GM18858 (cell line): Measurements from ENCODE around the gene MLXIPL.
"Not testable (repeated sequence)": the region's sequence is repeated elsewhere in the genome, so short reads cannot be mapped to it uniquely, and the experiment has no call there.

Experiments
- ATAC-seq: cut with Tn5 transposase; IDR thresholded peaks from one replicate; pipeline ENCODE4 v1.9.1; 2021; ENCODE audit not compliant: unreplicated experiment

Gene MLXIPL

DNA sequence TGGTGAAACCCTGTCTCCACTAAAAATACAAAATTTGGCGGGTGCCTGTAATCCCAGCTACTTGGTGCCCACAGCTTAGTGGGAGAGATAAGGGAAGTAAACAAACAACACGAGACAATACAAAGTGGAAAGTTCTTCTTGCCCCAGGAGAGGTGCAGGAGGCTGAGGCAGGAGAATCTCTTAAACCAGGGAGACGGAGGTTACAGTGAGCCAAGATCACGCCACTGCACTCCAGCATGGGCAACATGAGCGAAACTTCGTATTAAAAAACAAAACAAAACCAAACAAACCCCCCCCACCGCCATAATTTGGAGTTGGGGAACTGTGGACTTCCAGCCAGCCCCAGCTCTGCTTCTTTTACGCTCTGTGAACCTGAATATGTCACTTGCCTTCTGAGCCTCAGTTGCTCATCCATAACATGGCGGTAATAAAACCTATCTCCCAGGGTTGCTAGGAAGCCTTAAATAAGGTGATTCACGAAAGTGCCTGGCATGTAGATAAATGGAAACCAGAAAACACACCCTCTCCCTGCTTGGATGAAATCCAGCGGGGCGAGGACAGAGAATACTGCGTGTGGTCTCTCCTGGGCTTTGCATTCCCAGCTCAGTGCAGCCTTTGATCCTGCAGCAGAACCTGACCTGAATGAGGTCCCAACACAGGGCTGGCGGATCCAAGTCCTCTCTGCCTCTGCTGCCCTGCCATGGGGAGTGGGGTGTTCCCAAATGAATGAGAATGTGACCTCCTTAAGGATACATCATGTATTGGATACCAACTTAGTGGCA is 10.2 kb downstream of the MLXIPL start:
- ATAC-seq, result no peak

DNA sequence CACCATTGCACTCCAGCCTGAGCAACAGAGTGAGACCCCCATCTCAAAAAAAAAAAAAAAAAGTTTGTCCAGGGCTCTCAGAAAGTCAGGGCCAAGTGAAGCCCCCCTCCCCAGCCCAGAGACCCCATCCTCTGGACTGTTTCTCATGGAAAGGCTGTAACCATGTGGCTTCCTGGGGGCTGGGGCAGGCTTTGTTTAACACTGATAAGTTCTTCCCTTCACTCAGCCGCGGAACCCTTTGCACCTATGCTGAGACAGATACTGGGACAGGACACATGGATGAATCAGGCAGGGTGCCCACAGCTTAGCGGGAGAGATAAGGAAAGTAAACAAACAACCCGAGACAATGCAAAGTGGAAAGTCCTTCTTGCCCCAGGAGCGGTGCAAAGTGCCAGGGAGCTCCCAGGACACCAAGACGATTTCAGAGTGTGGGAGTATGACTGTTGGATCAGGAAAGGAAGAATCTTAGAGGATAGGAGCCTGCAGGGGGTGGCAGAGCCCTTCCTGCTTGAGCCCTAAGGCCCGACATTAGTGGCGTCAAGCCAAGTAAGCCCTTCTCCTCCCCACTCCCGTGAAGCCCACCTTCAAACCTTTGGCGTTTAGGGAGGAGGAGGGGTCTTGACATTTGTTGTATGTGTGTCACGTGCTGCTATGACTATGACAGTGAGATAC is 11.6 kb downstream of the MLXIPL start:
- no peak for ATAC-seq

DNA sequence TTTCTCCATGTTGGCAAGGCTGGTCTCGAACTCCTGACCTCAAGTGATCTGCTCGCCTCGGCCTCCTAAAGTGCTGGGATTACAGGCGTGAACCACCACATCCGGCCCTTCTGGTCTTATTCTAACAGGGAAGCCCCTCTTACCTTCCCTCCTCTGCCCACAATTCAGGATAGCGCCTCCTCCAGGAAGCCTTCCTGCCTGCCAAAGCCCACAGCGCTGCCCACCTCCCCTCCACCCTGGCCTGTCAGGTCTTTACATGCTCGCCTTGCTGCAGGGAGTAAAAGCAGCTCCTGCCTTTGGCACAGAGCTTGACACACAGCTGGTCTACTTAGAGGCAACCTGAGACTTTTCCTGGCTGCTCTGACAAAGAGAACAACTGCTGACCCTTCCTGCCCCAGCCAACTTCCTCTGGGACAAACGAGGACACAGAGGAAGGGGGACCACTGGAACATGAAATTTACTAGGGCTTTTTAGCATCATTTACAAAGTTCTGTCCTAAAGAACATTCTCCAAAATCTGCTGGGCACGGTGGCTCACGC is 13.2 kb downstream of the MLXIPL start:
- no peak for ATAC-seq

DNA sequence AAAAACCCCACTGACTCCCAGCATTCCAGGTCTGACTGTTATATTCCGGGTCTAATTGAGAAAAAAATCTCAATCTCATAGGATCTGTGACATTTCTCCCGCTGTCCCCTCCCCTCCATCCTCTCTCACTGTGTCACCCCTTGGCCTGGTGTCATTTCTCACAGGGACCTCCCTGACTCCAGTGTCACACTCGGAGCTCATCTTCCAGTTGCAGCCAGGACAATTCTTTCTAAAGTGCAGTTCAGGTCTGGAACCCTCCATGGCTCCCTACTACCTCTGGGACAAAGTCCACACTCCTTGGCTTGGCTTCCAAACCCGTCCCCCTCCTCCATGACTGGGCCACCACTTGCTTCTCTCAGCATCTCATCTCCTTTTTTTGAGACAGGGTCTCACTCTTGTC is 14.2 kb downstream of the MLXIPL start:
- ATAC-seq, result no peak

DNA sequence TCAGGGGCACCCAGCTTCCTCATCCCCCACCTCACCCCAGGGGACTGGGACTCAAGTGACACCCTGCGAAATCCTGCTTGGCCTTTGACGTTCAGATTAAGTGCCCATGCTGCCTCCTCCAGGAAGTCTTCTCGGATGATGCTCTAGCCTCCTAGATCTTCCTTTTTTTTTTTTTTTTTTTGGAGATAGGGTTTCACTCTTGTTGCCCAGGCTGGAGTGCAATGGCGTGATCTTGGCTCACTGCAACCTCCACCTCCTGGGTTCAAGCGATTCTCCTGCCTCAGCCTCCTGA is 16.7 kb downstream of the MLXIPL start:
- ATAC-seq, result not testable (repeated sequence)

DNA sequence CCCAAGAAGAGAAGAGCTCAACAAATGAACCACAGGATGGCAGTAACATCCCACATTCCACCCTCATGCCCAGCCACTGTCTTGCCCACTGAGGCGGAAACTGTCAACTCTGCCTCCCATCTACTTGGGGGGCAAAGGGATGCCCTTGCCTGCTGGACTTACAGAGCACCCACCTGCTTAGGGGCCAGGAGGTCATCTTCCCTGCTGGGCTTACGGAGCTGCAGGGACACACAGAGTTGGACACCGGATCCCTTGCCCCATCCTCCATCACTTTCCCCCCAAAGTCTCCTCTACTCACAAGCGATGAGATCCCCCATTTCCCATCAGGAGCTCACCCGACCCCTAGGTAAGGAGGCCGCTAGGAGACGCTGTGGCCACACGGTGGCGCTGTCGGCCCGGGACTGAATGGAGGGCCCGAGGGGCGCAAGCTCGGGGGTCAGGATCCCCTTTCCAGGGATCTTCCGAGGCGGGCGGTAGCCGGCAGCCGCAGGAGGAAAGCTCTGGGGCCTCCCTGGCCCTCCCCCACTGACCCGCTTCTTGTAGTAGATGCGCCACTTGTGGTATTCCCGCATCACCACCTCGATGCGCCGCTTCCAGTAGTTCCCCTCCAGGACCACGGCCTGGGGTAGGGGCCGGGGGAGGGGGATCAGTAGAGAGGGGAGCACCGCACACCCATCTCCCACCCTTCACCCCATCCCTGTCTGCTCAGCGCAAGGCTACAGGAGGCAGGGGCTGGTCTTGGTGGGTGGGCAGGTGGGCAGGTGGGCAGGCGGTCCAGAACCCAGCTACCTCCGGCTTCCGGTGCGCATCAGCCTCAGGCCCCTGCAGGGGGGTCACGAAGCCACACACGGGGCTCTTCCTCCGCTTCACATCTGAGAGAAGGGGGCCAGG is 17.3 kb downstream of the MLXIPL start:
- ATAC-seq, result no peak

DNA sequence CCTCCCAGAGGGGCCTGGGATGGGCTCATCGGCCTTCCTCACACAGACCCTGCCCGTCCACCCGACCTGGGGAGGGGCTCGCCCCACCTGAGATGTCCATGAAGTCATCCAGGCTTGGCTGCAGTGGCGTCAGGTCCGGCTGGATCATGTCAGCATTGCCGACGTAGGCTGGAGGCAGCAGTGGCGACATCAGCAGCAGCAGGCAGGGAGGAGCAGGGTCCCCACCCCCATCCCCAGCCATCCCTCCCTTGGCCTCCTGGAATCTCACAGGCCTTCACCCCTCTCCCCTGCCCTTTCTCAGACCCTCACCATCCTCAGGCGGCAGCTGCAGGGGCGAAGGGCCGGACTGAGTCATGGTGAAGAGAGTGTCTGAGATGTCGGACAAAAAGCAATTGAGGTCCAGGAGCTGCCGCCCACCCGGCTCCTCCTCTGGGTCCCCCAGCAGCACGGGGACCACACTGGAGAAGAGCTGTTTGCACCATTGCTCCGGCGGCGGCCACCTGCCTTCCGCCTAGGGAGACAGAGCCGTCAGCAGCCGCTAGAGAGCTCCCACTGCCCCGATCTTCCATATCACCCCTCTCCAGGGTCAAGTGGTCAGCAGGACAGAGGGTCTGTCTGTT is 18.6 kb downstream of the MLXIPL start:
- no peak for ATAC-seq

DNA sequence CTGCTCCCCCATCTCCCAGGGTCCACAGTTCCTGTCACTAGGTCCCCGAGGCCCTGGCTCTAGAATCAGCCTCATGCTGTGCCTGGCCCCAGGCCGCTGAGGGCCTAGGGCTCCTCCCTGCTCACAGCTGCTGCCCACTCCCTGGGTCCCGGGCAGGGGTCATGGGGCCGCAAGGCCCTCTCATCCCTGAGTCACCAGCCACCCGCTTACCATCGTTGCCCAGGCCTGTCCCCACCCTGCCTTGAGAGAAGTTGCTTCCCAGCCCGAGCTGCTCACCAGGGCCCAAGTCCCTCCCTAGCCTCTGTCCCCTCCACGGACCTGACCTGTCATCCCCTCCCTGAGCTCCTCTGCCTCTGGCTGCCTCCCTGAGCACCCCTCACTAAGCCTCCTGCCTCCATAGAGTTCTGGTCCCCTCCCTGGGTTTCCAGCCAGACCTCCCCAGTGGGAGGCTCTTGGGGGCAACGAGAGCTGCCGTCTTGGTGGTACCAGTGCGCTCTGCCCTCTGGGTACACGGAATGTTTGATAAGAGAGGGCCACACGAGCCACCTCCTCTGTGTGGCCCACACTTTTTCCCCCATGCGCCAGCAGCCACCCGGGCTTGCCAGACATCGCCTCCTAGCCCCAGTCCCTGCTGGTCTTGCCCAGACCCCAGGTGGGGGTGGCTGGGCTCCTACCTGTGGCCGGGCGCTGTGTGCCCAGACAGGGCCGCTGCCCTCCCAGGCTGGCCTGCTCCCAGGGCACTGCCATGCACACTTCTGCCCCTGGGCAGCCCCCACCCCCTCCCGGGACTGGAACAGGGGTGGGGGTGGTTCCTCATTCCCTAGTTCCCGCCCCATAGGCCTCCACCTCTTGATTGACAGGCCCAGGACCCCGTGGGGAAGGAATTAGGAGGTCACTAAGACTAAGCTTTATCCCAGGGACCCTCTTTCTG is 21.3 kb downstream of the MLXIPL start:
- no peak for ATAC-seq

DNA sequence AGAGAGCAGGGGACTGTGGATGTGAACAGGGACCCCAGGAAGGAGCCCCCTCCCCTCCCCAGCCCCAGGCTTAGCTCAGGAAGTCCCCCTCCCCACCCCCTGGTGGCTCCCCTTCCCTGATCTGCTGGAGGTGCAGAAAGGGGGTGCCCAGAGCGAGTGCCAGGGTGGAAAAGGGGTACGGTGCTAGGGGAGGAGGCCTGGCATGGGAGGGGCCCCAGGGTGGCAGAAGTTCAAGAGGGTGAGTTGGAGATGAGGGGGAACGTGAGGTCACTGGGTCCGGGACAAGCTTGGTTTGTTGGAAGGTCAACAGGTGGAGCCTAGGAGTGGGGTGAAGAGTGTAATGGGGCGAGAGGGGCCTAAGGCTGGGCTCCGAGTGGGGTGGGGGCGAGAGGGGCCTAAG is 24.4 kb downstream of the MLXIPL start:
- ATAC-seq, result no peak

DNA sequence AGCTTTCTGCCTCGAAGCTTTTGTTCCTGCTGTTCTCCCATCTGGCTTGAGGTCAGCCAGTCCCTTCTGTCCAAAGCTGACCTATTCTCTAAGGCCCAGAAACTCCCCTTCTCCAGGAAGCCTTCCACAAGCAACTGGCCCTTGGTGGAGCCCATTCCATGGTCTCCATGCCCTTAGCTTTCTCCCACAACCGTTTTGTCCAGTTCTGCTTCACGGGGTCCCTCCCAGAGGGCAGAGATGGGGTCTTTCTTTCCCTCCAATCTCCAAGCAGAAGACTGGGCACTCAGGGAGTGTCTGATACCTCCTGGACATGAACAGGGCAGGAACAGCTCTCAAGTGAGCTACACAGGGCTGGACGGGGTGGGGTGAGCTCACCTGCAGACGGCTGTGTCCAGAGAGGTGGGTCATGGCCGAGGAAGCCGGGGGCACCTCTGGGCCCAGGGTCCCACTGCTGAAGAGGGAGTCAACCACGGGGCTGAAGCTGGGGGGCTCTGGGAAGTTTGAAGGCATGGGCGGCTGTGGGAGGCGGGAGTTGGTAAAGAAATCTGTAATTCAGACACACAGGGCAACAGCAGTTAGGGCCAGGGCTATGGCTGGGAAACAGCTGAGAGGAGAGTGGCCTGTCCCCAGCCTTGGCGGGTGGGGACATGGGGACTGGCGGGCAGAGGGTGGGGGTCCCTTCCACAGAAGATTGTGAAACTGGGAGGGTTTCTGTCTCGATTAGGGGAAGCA is 25.0 kb downstream of the MLXIPL start:
- no peak for ATAC-seq

DNA sequence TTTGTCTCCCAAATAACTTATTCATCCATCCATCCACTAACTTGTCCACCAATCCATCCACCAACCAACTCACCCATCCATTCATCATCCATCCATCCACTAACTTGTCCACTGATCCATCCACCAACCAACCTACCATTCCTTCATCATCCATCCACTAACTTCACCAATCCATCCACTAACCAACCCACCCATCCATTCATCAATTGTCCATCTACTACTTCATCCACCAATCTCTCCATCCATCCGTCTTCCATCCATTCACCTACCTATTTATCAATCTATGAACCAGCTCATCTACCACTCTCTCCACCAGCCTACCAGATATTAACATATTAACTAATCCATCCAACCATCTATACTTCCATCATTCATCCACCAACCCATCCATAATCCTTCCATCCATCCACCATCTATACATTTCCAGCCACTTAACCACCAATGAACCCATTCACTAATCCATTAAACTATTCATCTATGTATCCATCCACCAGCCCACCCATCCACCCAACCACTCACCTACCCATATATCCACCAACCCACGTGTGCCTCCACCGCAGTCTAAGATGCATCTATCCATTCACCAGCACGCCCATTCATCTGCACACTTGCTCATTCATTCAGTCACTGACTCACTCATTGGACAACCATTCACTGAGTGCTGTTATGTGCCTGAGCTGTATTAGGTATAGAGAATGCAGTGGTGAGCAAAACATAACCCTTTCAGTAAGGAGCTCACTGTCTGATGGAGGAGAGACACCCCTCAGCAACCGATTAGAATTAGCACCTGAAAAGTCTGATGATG is 26.1 kb downstream of the MLXIPL start:
- no peak for ATAC-seq

DNA sequence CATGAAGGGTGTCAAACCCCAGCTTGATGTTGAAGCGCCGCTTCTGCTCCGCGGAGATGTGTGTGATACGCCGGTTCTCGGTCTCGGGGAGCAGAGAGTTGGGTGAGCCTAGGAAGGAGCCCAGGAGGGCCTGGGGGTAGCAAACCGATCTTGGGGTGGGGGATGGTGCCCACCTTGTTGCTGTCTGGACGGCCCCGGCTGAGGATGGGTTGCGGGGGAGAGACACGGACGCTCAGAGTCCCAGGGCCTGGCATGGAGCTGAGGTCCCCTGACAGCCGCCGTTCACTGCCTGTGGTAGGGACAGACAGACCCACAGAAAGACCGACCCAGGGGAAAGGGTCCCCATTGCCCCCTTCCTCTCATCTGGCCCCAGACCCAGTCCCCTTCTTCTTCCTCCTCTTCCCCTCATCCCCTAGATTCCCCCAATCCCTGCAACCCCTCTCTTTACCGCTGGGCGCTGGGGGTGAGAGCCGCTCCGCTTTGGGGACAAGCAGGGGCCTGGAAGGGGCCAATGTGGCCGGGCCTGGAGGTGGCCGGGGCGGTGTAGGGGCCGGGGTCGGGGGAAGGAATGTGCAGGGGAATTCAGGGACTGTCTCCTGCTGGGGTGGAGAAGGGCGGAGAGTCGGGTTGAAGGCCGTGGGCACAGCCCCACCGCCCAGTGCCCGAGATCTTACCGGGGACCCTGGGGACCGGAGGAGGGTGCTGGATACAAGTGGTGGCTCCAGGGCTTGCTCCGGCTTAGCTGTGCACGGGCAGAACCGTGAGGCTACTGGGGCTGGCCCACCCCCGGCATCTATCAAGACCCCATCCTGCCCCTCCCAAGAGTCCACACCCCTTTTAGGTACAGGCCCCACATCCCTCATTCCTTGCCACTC is 27.9 kb downstream of the MLXIPL start:
- no peak for ATAC-seq

DNA sequence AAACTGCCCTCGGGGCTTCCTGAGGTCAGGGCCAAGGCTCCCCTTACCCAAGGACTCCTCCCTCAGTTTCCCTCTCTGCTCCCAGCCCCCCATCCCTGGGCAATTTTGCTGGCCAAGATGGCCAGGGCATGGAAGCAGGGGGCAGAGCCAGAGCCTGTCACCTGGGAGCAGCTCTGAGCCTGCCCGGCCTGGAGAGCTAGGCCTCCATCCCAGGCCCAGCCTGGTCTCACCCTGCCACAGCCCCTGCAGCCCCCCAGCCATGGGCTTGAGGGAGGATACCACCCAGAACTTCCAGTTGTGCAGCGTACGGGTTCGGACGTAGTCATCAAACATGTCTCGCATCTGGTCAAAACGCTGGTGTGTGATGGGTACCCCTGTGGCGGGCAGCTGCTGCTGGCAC is 29.0 kb downstream of the MLXIPL start:
- no peak for ATAC-seq

DNA sequence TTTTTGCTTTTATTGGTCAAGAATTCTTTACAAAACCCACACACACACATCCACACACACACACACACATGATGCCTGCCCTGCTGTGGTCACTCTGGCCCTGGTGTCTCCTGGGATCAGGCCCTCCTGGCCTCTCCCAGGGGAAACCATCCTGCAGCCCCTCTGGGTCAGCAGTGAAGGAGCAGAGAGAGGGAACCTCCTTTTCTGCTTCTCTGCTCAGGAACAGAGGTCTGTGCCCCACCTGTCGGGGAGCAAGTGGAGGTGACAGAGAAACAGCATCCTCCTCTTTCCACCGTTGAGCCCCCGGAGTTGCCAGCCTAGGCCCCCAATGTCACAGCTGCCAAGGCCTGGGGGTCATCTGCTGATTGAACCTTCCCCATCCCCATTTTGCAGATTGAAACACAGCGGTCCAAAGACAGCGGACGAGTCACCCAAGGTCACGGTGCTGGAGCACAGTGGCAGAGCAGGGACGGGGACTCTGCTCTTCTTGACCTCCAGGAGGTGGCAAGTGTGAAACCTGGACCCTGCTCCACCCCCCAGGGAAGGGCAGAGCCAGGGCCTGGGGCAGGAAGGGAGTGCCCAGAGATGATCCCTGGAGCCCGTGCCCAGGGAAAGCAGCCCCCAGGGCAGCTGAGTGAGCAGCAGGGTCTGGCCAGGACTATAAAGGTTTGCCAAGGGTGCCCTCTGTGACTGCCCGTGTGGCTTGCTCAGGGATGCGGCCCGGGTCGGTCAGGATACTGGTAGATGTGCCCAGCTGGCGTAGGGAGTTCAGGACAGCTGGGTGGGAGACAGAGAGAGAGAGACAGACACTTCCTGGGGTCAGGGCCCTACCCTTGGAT is 30.9 kb downstream of the MLXIPL start:
- no peak for ATAC-seq

DNA sequence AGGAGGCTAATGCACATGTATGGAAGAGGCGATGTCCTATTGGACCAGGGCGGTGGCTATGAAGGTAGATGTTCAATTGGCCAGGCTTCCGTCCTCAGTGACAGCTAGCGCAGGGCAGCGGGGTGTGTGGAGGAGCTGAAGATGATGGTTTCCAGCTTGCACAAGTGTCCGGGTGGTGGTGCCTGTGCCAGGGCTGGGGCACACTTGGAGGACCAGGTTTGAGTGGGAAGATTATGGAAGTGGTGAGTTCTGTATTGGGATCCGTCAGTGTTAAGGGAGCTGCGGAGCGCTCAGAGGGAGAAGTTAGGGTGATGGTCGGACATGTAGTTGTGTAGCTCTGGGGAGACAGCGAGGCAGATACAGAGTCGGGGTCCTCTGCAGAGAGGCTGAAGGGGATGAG is 37.4 kb downstream of the MLXIPL start:
- no peak for ATAC-seq

DNA sequence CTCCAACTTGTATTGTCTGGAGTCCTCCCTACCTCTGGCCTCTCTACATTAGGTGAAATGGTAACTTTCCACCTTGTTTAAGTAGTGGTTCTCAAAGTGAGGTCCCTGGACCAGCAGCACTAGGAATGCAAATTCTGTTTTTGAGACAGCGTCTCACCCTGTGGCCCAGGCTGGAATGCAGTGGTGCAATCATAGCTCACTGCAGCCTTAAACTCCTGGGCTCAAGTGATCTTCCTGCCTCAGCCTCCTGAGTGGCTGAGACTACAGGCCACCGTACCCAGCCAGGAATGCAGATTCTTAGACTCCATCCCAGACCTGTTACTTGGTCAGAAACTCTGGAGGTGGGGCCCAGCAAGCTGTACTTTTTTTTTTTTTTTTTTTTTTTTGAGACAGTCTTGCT is 39.1 kb downstream of the MLXIPL start:
- no peak for ATAC-seq

DNA sequence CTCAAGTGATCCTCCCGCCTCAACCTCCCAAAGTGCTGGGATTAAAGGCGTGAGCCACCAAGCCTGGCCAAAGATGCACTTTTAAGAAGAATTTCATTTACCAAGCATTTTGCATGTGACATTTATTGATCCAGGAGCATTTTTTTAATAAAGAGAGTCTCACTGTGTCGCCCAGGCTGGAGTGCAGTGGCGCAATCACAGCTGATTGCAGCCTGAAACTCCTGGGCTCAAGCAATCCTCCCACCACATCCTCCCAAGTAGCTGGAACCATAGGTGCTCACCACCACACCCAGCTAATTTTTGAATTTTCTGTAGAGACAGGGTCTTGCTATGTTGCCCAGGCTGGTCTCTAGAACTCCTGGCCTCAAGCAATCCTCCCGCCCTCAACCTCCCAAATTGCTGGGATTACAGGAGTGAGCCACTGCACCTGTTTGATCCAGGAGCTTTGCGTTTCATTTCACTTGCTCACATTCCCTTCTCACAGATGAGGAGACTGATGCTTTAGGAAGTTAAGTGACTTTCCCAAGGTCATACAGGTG is 41.6 kb downstream of the MLXIPL start:
- no peak for ATAC-seq
